HG03469 (cell line): ENCODE data around the gene LILRA2.
"Not testable (repeated sequence)": the region's sequence is repeated elsewhere in the genome, so short reads cannot be mapped to it uniquely, and the experiment has no call there.

Experiments
- ATAC-seq: cut with Tn5 transposase; IDR thresholded peaks from one replicate; pipeline ENCODE4 v1.9.1; 2021; ENCODE audit warnings: mild to moderate bottlenecking, moderate library complexity, moderate number of reproducible peaks; ENCODE audit not compliant: unreplicated experiment

Gene LILRA2

GRCh38 chr19:54570316-54570715 is 3.3 kb upstream of the LILRA2 start:
- ATAC-seq = no peak

GRCh38 chr19:54571715-54572615 is 1.6 kb upstream of the LILRA2 start:
- ATAC-seq = not testable (repeated sequence)

- ATAC-seq = no peak
Observed at GRCh38 chr19:54572696-54573311, 786 bp upstream of the LILRA2 start.

GRCh38 chr19:54574051-54574450 is 461 bp downstream of the LILRA2 start:
- no peak for ATAC-seq

GRCh38 chr19:54574527-54575056 is 1.0 kb downstream of the LILRA2 start:
- no peak for ATAC-seq

GRCh38 chr19:54575205-54575604 is 1.6 kb downstream of the LILRA2 start:
- not testable (repeated sequence) for ATAC-seq

GRCh38 chr19:54576411-54576976 is 2.9 kb downstream of the LILRA2 start:
- no peak for ATAC-seq

GRCh38 chr19:54577334-54577733 is 3.7 kb downstream of the LILRA2 start:
- ATAC-seq = no peak

- ATAC-seq = not testable (repeated sequence)
Observed at GRCh38 chr19:54578268-54578667, 4.7 kb downstream of the LILRA2 start.

GRCh38 chr19:54586397-54586796 is 12.8 kb downstream of the LILRA2 start:
- no peak for ATAC-seq

- no peak for ATAC-seq
Observed at GRCh38 chr19:54587026-54587425, 13.4 kb downstream of the LILRA2 start.

GRCh38 chr19:54593445-54593844 is 19.9 kb downstream of the LILRA2 start, which contains the start of gene LILRA1:
TSS of gene LILRA1 (plus strand) at chr19:54593632. CDS start at chr19:54594245, 613 bp downstream.
- not testable (repeated sequence) for ATAC-seq

GRCh38 chr19:54593931-54594626 is 20.5 kb downstream of the LILRA2 start:
- not testable (repeated sequence) for ATAC-seq

- ATAC-seq = no peak
Observed at GRCh38 chr19:54594737-54595136, 21.1 kb downstream of the LILRA2 start.

GRCh38 chr19:54595680-54596436 is 22.3 kb downstream of the LILRA2 start:
- ATAC-seq = not testable (repeated sequence)

- ATAC-seq = no peak
Observed at GRCh38 chr19:54600212-54600611, 26.6 kb downstream of the LILRA2 start.

GRCh38 chr19:54606230-54606629 is 32.6 kb downstream of the LILRA2 start:
- ATAC-seq = no peak

GRCh38 chr19:54606891-54607784 is 33.5 kb downstream of the LILRA2 start:
- ATAC-seq = no peak

GRCh38 chr19:54607785-54608150 is 34.2 kb downstream of the LILRA2 start:
- no peak for ATAC-seq
